ENCODE data around the gene MS4A4A.
"Not testable (repeated sequence)": the region's sequence is repeated elsewhere in the genome, so short reads cannot be mapped to it uniquely, and the experiment has no call there.

Gene MS4A4A

GRCh38 chr11:60280412-60280811, at the start of gene MS4A4A:
MS4A4A (plus strand) TSS chr11:60280666; CDS start chr11:60280676, 10 bp downstream.
- DNase-seq (ENCODE audit: low read depth): no peak

DNA sequence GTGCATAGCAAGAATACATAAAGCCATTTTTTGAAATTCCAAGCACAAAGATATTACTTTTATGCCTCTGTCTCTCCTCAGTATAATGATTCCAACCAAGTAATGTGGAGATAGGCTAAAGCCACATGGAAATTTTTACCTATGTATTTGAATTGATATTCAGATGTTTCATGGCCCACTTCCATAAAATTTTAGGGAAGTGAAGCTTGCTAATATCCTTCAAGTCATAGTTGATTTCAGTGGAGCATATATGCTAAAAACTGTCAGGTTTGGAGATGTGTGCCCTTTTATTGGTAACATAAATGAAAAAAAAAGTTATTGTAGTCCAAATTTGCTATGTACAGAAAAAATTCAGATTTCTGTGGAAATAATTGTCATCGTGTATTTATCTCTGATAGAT, 49.8 kb upstream of the MS4A4A start:
- no peak for DNase-seq (ENCODE audit: low read depth)

- DNase-seq (ENCODE audit: low read depth): no peak
These were observed 45.1 kb upstream of the MS4A4A start for GRCh38 chr11:60235321-60235720.

GRCh38 chr11:60240662-60241061, 39.8 kb upstream of the MS4A4A start:
- DNase-seq (ENCODE audit: low read depth): no peak

GRCh38 chr11:60241786-60242185, 38.7 kb upstream of the MS4A4A start:
- DNase-seq (ENCODE audit: low read depth): no peak

DNA sequence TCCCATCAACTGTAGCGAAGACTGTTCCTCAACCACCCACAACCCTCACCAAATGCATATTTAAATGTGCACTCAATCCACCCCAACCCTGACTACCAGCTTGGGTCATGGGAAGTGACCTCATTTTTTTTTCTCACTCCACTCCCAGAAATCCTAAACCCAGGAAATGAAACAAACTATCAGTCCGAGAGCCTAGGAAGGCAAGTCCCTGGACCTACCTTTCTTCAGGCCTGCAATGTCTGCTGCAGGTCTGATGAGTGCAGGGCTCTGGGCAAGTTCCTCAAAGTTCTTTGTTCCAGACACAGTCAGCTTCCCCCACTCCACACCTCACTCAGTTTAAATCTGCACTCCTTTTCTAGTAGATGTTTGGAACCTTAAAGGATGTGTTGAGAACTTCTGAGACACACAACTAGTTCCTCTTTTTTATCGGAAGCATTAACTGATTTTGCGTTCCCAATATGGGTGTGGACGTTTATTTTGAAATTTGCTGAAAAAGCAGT, 37.7 kb upstream of the MS4A4A start, which contains the start of gene MS4A4E:
TSS of gene MS4A4E (minus strand) at position 398 of the 500 bp plus-strand sequence. CDS start 13,082 bp downstream, outside the sequence.
- no peak for DNase-seq (ENCODE audit: low read depth)

- DNase-seq (ENCODE audit: low read depth): no peak
These were observed 28.8 kb upstream of the MS4A4A start for GRCh38 chr11:60251485-60252212.

- no peak for DNase-seq (ENCODE audit: low read depth)
These were observed 28.0 kb upstream of the MS4A4A start for GRCh38 chr11:60252213-60253108.

- DNase-seq (ENCODE audit: low read depth): no peak
These were observed 22.3 kb upstream of the MS4A4A start for GRCh38 chr11:60257956-60258722.

- DNase-seq (ENCODE audit: low read depth): no peak
These were observed 19.5 kb upstream of the MS4A4A start for GRCh38 chr11:60261014-60261413.

DNA sequence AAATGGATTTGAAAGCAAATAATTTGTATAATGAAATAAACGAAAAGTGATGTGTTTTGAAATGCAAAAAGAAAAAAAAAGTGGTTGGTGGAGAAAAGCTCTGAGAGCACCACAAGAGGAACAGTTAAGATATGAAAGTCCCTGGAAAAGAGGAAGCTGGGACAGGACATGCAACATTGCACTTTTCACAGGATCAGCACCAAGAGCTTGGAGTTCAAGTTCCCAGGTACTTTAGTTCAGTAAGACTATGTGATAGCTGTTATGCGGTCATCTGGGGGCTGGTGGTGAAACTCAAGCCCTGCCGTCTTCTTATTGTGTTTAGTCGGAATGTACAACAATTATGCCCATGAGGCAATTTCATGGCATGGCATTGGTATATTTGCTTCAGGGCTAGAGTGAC, 17.1 kb upstream of the MS4A4A start:
- no peak for DNase-seq (ENCODE audit: low read depth)

GRCh38 chr11:60264644-60265043, 15.8 kb upstream of the MS4A4A start:
- no peak for DNase-seq (ENCODE audit: low read depth)

DNA sequence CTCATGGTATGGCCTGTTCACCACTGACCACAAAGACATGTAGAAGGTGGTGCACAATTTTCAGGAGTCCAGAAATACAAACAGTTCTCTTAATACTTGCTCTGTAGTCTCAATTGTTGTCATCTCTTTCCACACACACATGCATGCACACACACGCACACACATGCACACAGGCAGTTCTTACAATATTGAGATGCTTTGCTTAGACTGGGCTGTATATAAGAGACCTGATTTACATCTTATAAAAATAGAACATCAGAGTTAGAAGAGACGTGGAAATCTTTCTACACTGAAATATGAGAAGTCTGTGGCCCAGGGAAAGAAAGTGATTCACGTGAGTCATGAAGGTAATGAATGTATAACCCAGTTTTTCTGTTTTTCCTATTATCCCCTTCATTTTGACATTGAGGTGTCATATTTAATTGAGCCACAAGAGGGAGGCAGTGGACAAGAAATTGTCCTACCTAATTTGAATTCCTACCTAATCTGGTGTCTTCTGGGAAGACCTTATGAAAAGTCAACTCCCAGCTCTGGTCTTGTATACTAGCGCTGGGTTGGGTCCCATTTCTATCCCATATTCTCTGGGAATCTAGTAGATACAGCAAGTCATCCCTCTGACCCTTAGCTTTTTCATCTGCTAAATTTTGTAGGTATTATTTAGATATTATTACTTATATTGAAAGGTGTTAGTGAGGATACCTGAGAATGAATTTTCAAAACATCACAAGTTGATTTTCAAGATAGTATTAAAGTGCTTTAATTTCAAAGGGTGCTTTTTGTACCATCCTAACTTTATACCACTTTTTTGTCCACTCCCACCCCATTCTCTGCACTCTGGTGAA, 14.9 kb upstream of the MS4A4A start:
- DNase-seq (ENCODE audit: low read depth): peak; percentile 31

GRCh38 chr11:60274416-60274815, 6.0 kb upstream of the MS4A4A start:
- DNase-seq (ENCODE audit: low read depth): no peak

DNA sequence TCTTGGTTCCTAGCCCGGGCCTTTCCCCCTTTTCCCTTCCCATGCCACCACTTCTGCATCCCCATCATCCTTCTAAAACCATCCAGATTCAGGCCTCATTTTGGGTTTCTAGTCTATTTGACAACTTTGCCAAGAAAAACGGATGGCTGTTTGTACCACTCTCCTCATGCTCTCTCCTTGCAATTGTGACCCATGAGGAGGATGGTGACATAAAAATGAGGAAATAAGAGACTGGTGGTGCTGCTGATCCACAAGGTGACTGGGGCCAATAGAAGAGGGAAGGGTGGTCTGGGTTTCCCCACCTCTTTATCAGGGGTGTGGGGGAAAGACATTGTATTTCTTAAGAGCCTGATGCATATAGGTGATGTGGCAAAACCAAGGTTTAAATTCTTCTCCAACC, 1.0 kb downstream of the MS4A4A start:
- DNase-seq (ENCODE audit: low read depth): no peak

- DNase-seq (ENCODE audit: low read depth): no peak
These were observed 1.8 kb downstream of the MS4A4A start for GRCh38 chr11:60282286-60282685.

GRCh38 chr11:60285411-60286126, 5.1 kb downstream of the MS4A4A start:
- not testable (repeated sequence) for DNase-seq (ENCODE audit: low read depth)

GRCh38 chr11:60288531-60288930, 8.1 kb downstream of the MS4A4A start:
- no peak for DNase-seq (ENCODE audit: low read depth)

DNA sequence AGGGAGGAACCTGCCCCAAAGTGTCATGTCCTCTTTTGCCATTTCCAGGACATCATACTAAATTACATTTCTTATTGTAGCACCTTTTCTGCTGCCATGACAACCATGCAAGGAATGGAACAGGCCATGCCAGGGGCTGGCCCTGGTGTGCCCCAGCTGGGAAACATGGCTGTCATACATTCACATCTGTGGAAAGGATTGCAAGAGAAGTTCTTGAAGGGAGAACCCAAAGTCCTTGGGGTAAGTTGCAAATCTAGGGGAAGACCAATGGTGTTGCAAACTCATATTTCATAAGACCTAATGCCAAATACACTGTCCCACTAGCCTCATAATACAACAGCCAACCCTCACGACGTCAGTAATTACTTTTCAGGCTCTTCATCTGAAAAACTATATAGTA, 11.7 kb downstream of the MS4A4A start:
- no peak for DNase-seq (ENCODE audit: low read depth)

- no peak for DNase-seq (ENCODE audit: low read depth)
These were observed 20.7 kb downstream of the MS4A4A start for GRCh38 chr11:60301178-60301577.
